Stimulated activated CD8-positive, alpha-beta memory T cell treated with anti-CD3 and anti-CD28 coated beads, Interleukin-7, amount 100 ng/mL, for 4 hours (primary cell): ENCODE data around the gene EXOC5.

Experiments
- DNase-seq, 2 donors: peaks; one replicate each; pipeline ENCODE4 v3.0.0-alpha.2; 2020; ENCODE audit warnings: low read depth in 2 of 2

EXOC5 gene

GRCh38 chr14:57161583-57162234 is 107.0 kb downstream of the EXOC5 start:
- DNase-seq: no peak

GRCh38 chr14:57160333-57160732 is 108.4 kb downstream of the EXOC5 start:
- no peak for DNase-seq

- no peak for DNase-seq
Measured at GRCh38 chr14:57153286-57153685, 115.4 kb downstream of the EXOC5 start.
